Vagina (tissue), 2 donors: ENCODE measurements around the gene KBTBD8. TPM values are rescaled to one million over a fixed set of nuclear protein-coding genes. Genes with fewer than 3 reads are reported as not detected.

Experiments
- DNase-seq, 2 donors: peaks; one replicate each; pipeline ENCODE4 v3.0.0-alpha.2; 2017; ENCODE audit errors: extremely low spot score in 2 of 2
- H3K27ac ChIP-seq: fragments of 200-600 bp; sonication (generic); one replicate; pipeline ENCODE4 v1.5.1; 2019
- H3K27me3 ChIP-seq: fragments of 200-600 bp; sonication (generic); one replicate; pipeline ENCODE4 v1.5.1; 2019
- H3K36me3 ChIP-seq, 2 donors: fragments of 200-600 bp; sonication (generic); one replicate each; pipeline ENCODE4 v1.5.1; 2017 to 2019
- H3K4me1 ChIP-seq: fragments of 200-600 bp; sonication (generic); one replicate; pipeline ENCODE4 v1.5.1; 2019
- H3K4me3 ChIP-seq, 2 donors: fragments of 200-600 bp; sonication (generic); 1 replicate in 1 of 2; 2 replicates in 1 of 2; pipeline ENCODE4 v1.5.1; 2016 to 2019
- H3K9me3 ChIP-seq: fragments of 200-600 bp; sonication (generic); one replicate; pipeline ENCODE4 v1.5.1; 2019
- POLR2A ChIP-seq, 2 donors: fragments of 450-650 bp; IDR thresholded peaks; one replicate each; pipeline ENCODE4 v1.6.1; 2017; ENCODE audit warnings: antibody characterized with exemption in 2 of 2, mild to moderate bottlenecking in 2 of 2, moderate library complexity in 2 of 2
- POLR2AphosphoS5 ChIP-seq, 2 donors: sonication (generic); formaldehyde crosslinking; IDR thresholded peaks; one replicate each; pipeline ENCODE4 v1.9.0; 2017; ENCODE audit warnings: antibody characterized with exemption in 2 of 2, mild to moderate bottlenecking in 2 of 2, low read depth in 1 of 2; ENCODE audit not compliant: insufficient read depth in 1 of 2
- intact Hi-C: fragments of 100-400 bp; cut with DNase I; formaldehyde crosslinking; loops from one replicate; pipeline ENCODE4 v1.15.1; 2023
- total RNA-seq: library from RNA; depleted of rRNA; stranded (reverse); fragments of >200 nt; gene quantifications from one replicate; pipeline ENCODE4 v1.2.3, GENCODE V29; 2016
- TF ChIP-seq, protein P1 (sequence below), 3 experiments: fragments of 450-650 bp in 2 of 3; fragments of 200-600 bp in 1 of 3; sonication (generic) in 1 of 3; IDR thresholded peaks; one replicate each; pipeline ENCODE4 v1.5.1; 2017 to 2019; ENCODE audit warnings: antibody characterized with exemption in 3 of 3, mild to moderate bottlenecking in 2 of 3, moderate library complexity in 2 of 3

The KBTBD8 gene
- total RNA-seq, 1 donor from 2014 or later = 0.49 TPM

DNA sequence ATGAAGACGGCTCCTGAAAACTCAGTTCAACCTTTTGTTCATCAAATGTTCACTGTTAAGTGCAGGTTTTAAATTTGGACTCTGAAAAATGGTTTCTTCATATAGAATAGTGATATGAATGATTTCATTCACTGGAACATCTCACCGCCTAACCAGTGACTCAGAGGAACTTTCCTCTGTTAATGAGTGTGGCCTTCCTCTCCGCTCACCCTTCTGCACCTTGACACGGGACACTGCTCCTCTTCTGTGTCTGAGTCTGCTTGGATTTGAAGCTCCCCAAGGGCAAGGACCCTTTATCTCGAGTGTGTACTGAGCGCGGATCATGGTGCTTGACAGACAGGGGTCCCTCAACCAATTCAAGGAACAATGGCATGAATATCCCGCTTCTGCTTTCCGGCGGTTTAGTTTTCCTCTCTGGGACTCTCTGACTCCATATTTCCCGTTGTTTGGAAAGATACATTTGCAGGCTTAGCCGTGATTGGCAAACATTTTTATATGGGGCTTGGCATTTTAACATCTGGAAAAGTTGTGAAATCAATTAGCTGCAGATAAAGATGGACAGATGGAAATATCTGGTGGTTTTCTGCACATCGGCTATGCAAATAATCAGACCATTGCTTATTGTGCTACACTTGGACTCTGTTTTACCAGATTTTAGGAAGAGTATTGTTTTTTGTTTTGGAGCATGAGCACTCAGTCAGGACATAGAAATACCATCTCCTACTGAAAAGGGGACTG lies 20.9 kb downstream of the KBTBD8 start:
- no peak for TF ChIP-seq POLR2A (IDR thresholded peaks at IDR 0.05)
- no peak for TF ChIP-seq POLR2AphosphoS5 (IDR thresholded peaks at IDR 0.05; ENCODE audit: insufficient read depth in 1 of 2, low read depth in 1 of 2)
- TF ChIP-seq, protein P1, sequence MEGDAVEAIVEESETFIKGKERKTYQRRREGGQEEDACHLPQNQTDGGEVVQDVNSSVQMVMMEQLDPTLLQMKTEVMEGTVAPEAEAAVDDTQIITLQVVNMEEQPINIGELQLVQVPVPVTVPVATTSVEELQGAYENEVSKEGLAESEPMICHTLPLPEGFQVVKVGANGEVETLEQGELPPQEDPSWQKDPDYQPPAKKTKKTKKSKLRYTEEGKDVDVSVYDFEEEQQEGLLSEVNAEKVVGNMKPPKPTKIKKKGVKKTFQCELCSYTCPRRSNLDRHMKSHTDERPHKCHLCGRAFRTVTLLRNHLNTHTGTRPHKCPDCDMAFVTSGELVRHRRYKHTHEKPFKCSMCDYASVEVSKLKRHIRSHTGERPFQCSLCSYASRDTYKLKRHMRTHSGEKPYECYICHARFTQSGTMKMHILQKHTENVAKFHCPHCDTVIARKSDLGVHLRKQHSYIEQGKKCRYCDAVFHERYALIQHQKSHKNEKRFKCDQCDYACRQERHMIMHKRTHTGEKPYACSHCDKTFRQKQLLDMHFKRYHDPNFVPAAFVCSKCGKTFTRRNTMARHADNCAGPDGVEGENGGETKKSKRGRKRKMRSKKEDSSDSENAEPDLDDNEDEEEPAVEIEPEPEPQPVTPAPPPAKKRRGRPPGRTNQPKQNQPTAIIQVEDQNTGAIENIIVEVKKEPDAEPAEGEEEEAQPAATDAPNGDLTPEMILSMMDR (IDR thresholded peaks at IDR 0.05) = no peak
- H3K27me3 ChIP-seq = no peaks in the 10 kb centered on the region
- H3K27ac ChIP-seq = no peak overlapping the region
- no peak for DNase-seq
- no peaks in the 10 kb centered on the region for H3K9me3 ChIP-seq
- no peaks in the 10 kb centered on the region for H3K36me3 ChIP-seq
- intact Hi-C loops = no loop called here
- H3K4me1 ChIP-seq = no peaks in the 10 kb centered on the region
- no peak overlapping the region for H3K4me3 ChIP-seq

DNA sequence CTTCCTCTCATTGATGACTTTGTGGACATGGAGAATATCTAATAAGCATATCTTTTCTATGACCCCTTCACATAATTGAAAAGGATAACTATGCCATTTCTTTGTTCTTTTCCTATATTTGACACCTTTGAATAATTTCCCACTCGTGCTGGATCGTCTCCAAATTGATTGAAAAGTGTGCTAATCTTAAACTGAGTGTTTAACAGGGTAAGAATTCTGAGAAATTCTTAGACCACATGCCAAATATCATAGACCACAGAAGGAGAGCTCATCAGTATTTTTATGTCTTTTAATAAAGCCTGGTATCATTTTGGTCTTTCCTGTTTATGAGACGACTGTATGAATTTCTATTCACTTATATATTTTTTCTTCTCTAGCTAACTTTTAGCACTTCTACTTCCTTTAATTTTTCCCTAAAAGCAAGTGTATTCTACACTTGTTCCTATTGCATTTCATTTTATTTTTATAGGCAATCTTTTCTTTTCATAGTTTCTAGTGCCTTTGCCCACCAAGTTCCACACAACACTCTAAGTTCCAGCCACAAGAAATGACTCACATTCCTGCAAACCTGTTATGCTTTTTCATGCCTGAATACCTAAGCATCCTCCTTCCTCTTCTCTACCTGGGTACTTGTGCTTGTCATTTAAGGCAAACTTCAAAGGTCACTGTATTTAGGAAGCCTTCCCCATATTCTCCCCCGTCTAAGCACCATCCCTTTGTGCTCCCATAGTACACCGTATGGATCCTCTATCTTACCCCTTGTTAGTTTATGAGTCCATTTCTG lies 30.1 kb downstream of the KBTBD8 start:
- H3K4me3 ChIP-seq = no peak overlapping the region
- H3K9me3 ChIP-seq = no peaks in the 10 kb centered on the region
- no peaks in the 10 kb centered on the region for H3K27me3 ChIP-seq
- no peaks in the 10 kb centered on the region for H3K36me3 ChIP-seq
- H3K4me1 ChIP-seq = no peaks in the 10 kb centered on the region
- TF ChIP-seq POLR2AphosphoS5 (IDR thresholded peaks at IDR 0.05; ENCODE audit: insufficient read depth in 1 of 2, low read depth in 1 of 2) (no peak), POLR2A (IDR thresholded peaks at IDR 0.05) (no peak)
- TF ChIP-seq, protein P1 (IDR thresholded peaks at IDR 0.05) = no peak
- no peak overlapping the region for H3K27ac ChIP-seq
- no peak for DNase-seq
- intact Hi-C loops = no loop called here

DNA sequence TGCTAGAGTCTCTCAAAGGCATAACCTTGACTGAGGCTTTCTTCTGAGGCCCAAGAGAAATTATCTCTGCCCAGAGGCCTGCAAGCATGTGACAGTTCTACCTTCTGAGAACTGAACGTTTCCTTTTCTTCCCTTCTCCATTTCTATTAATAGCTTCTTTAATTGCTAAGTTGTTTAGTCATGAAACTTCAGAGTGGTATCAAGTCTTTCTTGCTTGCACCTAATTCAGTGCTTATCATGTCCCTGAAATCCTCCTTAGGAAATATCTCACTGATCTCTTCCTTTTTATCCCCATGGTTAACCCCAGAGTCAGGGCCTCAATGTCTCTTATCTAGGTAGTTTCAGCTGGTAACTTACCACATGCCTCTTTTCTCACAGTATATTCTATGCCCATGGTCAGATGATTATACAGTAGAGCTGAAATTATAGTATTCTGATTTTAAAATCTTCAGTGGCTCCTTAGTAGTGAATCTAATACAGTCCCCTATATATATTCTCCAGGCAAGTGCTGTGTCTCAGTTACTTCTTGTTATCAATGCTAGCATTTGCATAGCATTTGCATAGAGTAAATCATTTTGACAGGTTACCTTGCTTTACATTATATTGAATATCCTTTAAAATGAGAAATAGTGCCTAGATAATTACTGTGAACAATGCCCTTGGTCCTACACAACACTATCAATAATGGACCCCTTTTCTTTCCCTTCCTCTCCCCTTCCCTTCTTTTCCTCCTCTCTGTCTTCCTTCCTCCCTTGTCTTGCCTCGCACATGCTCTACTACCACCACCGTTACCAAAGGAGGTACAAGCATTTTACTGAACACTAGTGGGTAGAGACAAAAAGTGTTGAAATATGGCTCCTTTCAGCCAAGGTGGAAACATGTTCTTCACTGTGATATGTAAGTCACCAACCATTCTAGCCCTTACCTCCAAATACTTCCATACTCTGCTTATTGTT lies 33.0 kb downstream of the KBTBD8 start:
- H3K27me3 ChIP-seq = no peaks in the 10 kb centered on the region
- TF ChIP-seq POLR2A (IDR thresholded peaks at IDR 0.05) (no peak), POLR2AphosphoS5 (IDR thresholded peaks at IDR 0.05; ENCODE audit: insufficient read depth in 1 of 2, low read depth in 1 of 2) (no peak)
- TF ChIP-seq, protein P1 (IDR thresholded peaks at IDR 0.05) = no peak
- intact Hi-C loops = no loop called here

DNA sequence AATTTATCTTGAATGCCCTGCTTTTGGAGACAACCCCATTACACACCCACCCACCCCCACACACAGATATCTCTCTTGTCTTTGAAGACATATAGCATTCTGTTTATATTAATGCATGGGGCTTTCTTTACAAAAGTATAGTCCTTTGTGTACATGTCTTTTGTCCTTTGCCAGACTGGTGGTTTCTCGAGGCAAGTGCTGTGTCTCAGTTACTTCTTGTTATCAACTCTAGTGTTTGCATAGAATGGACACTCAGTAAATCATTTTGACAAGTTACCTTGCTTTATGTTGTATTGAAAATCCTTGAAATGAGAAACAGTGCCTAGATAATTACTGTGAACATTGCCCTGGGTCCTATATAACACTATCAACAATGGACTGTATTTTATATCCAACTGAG lies 33.9 kb downstream of the KBTBD8 start:
- intact Hi-C loops = no loop called here
- no peak for DNase-seq
- no peaks in the 10 kb centered on the region for H3K9me3 ChIP-seq
- TF ChIP-seq, protein P1 (IDR thresholded peaks at IDR 0.05) = no peak
- TF ChIP-seq POLR2A (IDR thresholded peaks at IDR 0.05) = no peak
- TF ChIP-seq POLR2AphosphoS5 (IDR thresholded peaks at IDR 0.05; ENCODE audit: insufficient read depth in 1 of 2, low read depth in 1 of 2) = no peak
- no peaks in the 10 kb centered on the region for H3K36me3 ChIP-seq
- no peaks in the 10 kb centered on the region for H3K27me3 ChIP-seq
- H3K4me1 ChIP-seq = no peaks in the 10 kb centered on the region
- no peak overlapping the region for H3K27ac ChIP-seq
- no peak overlapping the region for H3K4me3 ChIP-seq

More for the DNA sequence above, 33.0 kb downstream of the KBTBD8 start:
- H3K4me1 ChIP-seq = no peaks in the 10 kb centered on the region
- no peaks in the 10 kb centered on the region for H3K36me3 ChIP-seq
- no peak overlapping the region for H3K4me3 ChIP-seq
- DNase-seq = no peak
- H3K27ac ChIP-seq = no peak overlapping the region
- H3K9me3 ChIP-seq = no peaks in the 10 kb centered on the region
